ENCODE data around the gene TRIM2. TPM values are rescaled to one million over a fixed set of nuclear protein-coding genes. Genes with fewer than 3 reads are reported as not detected.

Gene TRIM2
- total and polyA plus RNA-seq, 11 donors = 5.5 to 30.5 (median 18.5) TPM

GRCh38 chr4:153297116-153297515 lies 92.9 kb downstream of the TRIM2 start:
- 73 to 80% (median 78%) methylated on average over 8 of the region's 8 CpGs for WGBS, 4 donors
- Histone ChIP-seq H3K27me3 (no peaks in the 10 kb centered on the region), H3K27ac (no peak overlapping the region), H3K9me3 (peaks cover 0 to 26% (median 4%) of the 10 kb centered on the region in 12 donors), H3K4me3 (no peak overlapping the region), H3K36me3 (peaks cover 0 to 66% (median 16%) of the 10 kb centered on the region in 9 donors), H3K4me1 (peaks cover 0 to 31% (median 11%) of the 10 kb centered on the region in 12 donors)
- ATAC-seq (no peak), DNase-seq (no peak)
- TF ChIP-seq POLR2A (IDR thresholded peaks at IDR 0.05) = no peak
- no peak for TF ChIP-seq CTCF (IDR thresholded peaks at IDR 0.05)
- intact Hi-C loops (cut with DNase I) = no loop called here

GRCh38 chr4:153310793-153311192 lies 106.5 kb downstream of the TRIM2 start:
- ATAC-seq (peak in 2 of 4 donors; percentile 42 to 46), DNase-seq (no peak)
- 91 to 98% (median 95%) methylated on average over 1 of the region's 1 CpG for WGBS, 4 donors
- H3K4me1 ChIP-seq = peaks cover 0 to 4% (median 0%) of the 10 kb centered on the region in 12 donors
- H3K27me3 ChIP-seq = no peaks in the 10 kb centered on the region
- no peak overlapping the region for H3K4me3 ChIP-seq
- intact Hi-C loops (cut with DNase I) = loop anchor here in 1 of 10 donors (10.0 kb wide), 1 partner anchor 106 kb away; the partner anchor contains the start of gene TRIM2
- H3K9me3 ChIP-seq = no peaks in the 10 kb centered on the region
- TF ChIP-seq POLR2A (IDR thresholded peaks at IDR 0.05) (no peak), CTCF (IDR thresholded peaks at IDR 0.05) (no peak)
- H3K36me3 ChIP-seq = peaks cover 0 to 26% (median 7%) of the 10 kb centered on the region in 9 donors
- no peak overlapping the region for H3K27ac ChIP-seq

GRCh38 chr4:153314915-153315314 lies 110.7 kb downstream of the TRIM2 start:
- ATAC-seq (no peak), DNase-seq (no peak)
- TF ChIP-seq POLR2A (IDR thresholded peaks at IDR 0.05) = no peak
- Histone ChIP-seq H3K4me3 (no peak overlapping the region), H3K4me1 (peaks cover 0 to 4% (median 0%) of the 10 kb centered on the region in 12 donors), H3K27ac (no peak overlapping the region), H3K9me3 (no peaks in the 10 kb centered on the region), H3K36me3 (peaks cover 0 to 36% (median 17%) of the 10 kb centered on the region in 9 donors), H3K27me3 (no peaks in the 10 kb centered on the region)
- intact Hi-C loops (cut with DNase I) = loop anchor here in 8 of 10 donors (5.0 to 10.0 kb wide), 4 partner anchors 93 to 173 kb away; partner anchors contain the start of gene TRIM2 (in 1 of the 8)
- WGBS, 4 donors = 80 to 100% (median 87%) methylated on average over 1 of the region's 1 CpG

GRCh38 chr4:153318696-153319320 lies 114.6 kb downstream of the TRIM2 start:
- intact Hi-C loops (cut with DNase I) = loop anchor here (1.0 to 10.0 kb wide), 9 partner anchors 97 to 177 kb away; partner anchors contain the start of gene TRIM2 (in 1 of the 10)
- WGBS, 4 donors = 73 to 84% (median 77%) methylated on average over 2 of the region's 2 CpGs
- Histone ChIP-seq H3K36me3 (peaks cover 0 to 69% (median 39%) of the 10 kb centered on the region in 9 donors), H3K27me3 (no peaks in the 10 kb centered on the region), H3K27ac (no peak overlapping the region), H3K4me3 (no peak overlapping the region), H3K4me1 (no peaks in the 10 kb centered on the region), H3K9me3 (no peaks in the 10 kb centered on the region)
- ATAC-seq (peak in 3 of 4 donors; percentile 74 to 77 (median 77)), DNase-seq (no peak)
- no peak for TF ChIP-seq POLR2A (IDR thresholded peaks at IDR 0.05)
- peak; percentile 53 to 81 (median 74) for TF ChIP-seq CTCF (IDR thresholded peaks at IDR 0.05)

All from heart left ventricle (tissue), 16 donors.